Loucy (cell line): ENCODE results near the gene METTL13.

Experiments used
- CTCF ChIP-seq: fragments of 200-600 bp; sonication (generic); conservative IDR thresholded peaks from 2 replicates; pipeline ENCODE4 v1.5.1; 2014; ENCODE audit warnings: mild to moderate bottlenecking, antibody characterized with exemption, low read length
- EZH2phosphoT487 ChIP-seq: fragments of 200-600 bp; IDR thresholded peaks from 2 replicates; pipeline ENCODE4 v1.6.1; 2018; ENCODE audit warnings: antibody characterized with exemption, mild to moderate bottlenecking, moderate library complexity, borderline replicate concordance

- TF ChIP-seq CTCF: no peak
- TF ChIP-seq EZH2phosphoT487: no peak
These were observed 47.3 kb downstream of the METTL13 start for GRCh38 chr1:171828794-171829193.
